Measurements from ENCODE around the gene EGFL7.
"Not testable (repeated sequence)": the region's sequence is repeated elsewhere in the genome, so short reads cannot be mapped to it uniquely, and the experiment has no call there.

The EGFL7 gene

DNA sequence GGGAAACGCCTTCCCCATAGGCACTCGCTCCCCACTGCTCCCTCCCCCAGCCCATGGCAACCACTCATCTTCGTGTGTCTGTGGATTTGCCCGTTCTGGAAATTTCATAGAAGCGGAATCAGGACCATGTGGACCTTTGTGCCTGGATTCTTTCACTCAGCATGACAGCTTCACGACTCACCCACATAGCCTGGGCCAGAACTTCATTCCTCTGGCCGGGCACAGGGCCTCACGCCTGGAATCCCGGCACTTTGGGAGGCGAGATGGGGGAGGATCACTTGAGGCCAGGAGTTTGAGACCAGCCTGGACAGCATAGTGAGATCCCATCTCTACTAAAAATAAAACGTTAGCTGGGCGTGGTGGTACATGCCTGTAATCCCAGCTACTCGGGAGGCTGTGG lies 37.6 kb downstream of the EGFL7 start:
- DNase-seq: peak; percentile 31

DNA sequence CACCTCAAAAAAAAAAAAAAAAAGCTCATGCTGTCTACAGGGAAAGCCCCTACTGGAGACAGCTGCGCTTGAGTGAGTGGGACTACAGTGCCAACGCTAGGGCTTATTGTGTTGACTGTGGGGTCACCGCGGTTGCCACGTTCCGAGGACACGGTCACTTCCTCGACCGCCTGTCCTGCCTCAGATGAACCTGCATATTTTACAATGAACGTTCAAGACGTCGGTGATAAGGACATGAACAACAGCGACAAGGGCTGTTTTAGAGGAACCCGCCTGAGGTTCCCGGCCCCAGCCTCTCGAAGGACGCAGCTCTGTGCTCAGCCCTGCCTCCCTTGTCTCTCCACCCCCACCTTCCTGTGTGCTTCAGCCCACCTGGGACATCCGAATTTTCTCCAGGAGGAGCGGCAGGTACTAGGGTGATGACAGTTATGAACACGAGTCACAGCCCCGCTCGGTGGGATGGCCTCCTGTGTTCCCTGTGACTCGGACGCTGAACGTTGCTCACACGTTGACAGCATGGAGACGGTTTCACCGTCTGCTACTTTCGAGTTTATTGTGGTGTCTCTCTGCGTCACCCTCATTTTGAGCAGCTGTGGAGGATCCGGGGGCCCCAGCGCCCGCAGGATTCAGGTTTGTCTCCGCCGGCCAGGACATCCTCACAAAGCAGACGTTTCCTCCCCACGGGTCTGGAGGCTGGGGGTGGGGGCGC lies 38.4 kb downstream of the EGFL7 start:
- DNase-seq: no peak

DNA sequence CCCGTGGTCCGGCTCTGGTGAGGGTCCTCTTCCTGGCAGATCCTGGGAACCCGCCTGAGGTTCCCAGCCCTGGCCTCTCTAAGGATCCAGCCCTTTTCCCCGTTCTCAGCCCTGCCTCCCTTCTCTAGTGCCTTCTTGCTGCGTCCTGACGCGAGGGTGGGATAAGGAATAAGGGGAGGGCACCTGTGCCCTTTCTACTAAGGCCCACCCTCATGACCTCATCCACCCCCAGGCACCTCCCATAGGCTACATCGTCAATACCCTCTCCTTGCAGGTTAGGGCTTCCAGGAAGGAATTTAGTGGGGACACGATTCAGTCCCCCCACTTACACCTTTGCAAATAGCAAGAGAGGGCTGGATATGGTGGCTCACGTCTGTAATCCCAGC lies 38.9 kb downstream of the EGFL7 start:
- no peak for DNase-seq

DNA sequence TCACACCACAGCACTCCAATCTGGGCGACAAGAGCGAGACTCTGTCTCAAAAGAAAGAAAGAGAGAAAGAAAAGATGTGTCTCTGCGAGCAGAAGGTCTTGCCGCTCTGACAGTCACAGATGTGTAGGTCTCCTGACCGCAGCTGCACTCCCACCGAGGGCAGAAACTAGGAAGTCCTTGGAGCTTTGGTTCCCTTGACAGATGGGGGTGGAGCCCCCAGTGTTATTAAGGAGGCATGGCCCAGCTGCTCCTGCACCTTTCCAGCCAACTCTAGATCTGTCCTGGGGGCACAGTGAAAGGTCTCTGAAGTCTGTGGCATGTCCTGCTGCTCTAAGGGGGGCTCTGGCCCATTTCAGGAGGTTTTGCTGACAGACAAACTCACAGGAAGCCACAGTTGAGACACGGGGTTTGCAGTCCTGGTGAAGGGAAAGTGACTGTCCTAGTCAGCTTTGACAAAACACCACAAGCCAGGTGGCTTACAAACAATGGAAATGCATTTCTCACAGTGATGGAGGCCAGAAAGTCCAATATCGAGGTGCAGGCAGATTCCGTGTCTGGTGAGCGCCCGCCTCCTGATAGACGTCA lies 40.7 kb downstream of the EGFL7 start:
- DNase-seq: no peak

DNA sequence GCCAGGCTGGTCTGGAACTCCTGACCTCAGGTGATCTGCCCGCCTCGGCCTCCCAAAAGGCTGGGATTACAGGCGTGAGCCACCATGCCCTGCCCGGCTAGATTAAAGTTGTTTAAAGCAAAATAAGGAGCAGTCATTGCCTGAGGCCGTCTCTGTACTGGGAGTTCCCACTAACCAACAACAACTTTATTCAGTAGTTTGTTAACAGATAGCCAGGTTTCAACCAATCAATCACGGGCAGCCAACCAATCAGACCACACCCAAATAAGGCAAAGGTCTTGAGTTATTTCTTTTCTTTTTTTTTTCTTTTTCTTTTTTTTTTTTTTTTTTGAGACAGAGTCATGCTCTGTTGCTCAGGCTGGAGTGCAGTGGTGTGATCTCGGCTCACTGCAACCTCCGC lies 42.0 kb downstream of the EGFL7 start:
- DNase-seq: not testable (repeated sequence)

DNA sequence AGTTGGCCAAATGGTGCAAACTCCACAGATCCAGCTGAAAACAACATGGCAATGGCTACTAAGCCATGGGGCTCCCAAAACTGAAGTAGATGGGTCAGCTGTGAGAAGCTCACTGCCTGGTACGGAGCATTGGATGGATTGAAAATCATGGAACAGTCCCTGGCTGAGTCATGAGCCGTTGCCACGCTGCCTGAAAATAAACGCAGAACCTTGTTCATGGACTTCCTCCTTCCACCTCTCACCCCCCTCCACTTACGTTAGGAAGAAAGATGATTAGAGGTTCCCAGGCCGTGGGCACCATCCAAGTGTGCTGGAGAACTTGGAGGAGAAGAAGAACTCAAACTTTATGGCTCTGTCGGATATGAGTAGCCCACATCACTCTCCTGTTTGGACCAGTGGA lies 42.8 kb downstream of the EGFL7 start:
- no peak for DNase-seq

DNA sequence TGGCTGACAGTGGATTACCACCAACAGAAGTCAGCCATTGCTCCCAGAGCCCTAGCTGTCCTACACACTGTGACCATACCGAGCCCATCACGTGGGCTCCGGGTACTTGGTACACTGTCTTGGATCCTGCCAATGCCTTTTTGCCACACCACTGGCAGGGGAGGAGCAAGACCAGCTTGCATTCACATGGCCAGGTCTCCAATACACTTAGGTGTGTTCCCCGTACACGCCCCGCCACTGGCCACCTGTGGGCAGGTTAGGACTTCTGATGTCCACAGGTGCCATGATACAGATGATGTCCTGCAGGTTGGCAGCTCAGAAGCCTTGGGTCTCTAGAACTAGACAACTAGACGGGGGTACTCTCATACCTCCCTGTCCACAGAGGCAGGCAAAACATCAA lies 44.3 kb downstream of the EGFL7 start:
- DNase-seq: no peak

DNA sequence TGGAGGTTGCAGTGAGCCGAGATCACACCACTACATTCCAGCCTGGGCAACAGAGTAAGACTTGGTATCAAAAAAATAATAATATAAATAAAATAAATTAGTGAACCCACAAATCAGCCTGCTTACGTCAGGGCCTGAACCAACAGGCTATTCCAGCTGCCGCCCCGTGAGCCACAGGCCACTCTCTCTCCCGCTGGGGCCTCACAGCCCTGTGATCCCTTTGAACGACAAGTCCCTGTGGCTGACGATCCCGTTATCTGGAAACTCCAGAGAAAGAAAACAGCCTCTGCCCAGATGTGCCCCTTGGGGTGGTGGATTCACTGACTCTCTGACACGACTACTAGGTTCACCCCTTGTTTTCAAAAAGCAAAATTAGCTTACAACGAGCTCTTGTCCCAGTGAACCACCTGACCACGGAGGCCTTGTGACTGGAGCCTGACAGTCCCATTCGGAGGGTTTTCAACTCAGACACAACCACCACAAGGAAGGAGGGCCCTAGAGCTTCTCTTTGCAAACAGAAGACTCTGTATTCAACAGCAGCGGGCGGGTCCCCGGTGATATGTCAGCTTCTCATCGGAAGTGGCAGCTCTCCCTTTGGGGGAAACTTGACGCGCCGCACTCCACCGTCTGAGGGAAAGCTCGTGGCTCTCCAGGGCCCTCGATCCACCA lies 45.3 kb downstream of the EGFL7 start:
- DNase-seq: no peak

DNA sequence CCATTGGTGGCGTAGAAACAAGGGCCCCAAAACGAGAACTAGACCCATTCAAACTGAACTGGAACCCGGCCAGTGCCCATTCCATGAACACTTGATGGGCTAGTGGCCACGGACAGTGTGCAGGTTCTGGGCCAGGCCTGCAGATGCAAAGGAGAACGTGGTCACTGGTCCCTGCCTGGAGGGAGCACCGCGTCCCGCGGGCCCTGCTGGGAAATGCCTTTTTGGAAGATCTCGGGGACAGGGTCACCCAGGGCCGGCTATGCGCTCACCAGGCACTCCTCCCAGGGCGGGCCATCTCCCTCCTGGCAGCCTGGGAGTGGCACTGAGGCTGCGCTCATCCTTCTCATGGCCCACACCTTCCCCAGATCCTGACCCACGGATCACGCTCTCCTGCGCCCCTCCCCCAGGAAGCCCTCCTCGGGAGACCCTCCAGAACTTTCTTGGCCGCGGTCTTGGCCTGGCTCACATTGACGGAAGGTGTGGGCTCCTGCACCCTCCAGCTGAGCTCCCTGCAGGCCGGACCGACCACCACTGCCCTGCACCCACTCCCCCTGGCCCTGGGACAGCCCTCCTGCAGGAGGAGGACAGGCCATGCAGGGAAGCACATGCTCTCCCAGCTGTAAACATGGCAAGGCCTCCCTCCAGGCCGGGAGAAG lies 46.9 kb downstream of the EGFL7 start:
- DNase-seq: no peak

DNA sequence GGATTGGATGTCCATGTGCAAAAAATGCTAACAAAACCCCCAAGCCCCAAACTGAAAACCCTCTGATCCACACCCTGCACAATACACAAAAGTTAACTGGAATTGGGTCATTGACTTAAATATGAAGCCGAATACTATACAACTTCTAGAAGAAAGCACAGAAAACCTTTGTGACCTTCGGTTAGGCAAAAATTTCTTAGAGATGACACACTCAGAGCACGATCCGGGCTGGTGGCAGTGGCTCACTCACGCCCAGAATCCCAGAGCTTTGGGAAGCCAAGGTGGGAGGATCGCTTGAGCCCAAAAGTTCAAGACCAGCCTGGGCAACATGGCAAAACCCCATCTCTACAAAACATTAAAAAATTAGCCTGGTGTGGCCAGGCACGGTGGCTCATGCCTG lies 47.8 kb downstream of the EGFL7 start:
- DNase-seq: no peak

DNA sequence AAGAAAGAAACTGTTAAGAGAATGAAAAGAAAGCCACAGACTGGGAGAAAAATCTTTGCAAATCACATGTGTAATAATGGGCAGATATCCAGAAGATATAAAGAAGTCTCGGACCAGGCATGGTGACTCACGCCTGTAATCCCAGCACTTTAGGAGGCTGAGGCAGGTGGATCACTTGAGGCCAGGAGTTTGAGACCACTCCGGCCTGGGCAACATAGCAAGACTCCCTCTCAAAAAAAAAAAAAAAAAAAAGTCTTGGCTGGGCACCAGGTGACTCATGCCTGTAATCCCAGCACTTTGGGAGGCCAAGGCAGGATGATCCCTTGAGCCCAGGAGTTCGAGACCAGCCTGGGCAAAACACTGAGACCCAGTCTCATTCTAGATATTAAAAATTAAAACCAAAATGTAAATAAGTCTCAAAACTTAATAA lies 48.5 kb downstream of the EGFL7 start:
- DNase-seq: peak; percentile 53

DNA sequence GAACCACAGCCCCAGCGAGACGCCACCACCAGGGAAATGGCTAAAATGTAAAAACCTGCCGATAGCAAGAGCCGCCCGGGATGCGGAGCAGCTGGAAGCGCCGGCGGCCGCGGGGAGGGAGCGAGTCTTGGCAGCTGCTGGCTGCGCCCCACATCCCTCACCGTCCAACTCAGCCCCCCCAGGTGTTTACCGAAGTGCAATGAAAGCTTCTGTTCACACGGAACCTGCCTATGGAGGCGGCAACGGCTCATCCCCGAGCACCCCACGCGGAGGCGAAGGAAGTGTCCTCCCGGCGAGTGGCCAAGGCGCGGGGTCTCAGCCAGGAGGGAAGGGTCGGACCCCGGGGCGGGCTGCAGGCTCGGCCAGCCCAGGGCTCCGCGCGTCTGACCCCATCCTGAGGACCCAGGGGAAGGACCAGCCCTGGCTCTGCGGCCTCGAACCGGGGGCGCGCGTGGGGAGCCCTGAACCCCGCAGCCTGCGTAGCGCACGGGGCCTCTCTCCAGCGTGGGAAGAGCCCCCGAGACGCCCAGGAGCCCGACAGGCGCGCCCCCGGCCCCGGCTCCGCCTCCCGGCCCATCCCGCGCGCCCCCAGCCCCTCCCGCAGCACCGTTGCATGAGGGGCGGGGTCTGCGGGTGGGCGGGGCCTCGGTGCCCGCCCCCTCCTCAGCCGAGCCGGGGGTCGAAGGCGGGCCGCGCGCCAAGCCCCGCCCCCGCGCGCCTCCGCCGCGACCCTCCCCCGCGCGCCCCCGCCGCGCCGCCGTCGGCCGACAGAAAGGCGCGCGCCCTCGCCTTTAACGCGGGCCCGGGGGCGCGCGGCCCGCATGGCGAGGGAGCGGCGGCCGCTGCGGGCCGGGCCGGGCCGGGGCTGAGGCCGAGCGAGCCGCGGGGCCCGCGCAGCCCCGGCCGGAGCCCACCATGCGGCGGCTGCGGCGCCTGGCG lies 49.3 kb downstream of the EGFL7 start, which contains the start of gene DIPK1B:
DIPK1B (plus strand) TSS at position 822 of the 939 bp plus-strand sequence; CDS start at position 916, 94 bp downstream.
- DNase-seq: no peak

DNA sequence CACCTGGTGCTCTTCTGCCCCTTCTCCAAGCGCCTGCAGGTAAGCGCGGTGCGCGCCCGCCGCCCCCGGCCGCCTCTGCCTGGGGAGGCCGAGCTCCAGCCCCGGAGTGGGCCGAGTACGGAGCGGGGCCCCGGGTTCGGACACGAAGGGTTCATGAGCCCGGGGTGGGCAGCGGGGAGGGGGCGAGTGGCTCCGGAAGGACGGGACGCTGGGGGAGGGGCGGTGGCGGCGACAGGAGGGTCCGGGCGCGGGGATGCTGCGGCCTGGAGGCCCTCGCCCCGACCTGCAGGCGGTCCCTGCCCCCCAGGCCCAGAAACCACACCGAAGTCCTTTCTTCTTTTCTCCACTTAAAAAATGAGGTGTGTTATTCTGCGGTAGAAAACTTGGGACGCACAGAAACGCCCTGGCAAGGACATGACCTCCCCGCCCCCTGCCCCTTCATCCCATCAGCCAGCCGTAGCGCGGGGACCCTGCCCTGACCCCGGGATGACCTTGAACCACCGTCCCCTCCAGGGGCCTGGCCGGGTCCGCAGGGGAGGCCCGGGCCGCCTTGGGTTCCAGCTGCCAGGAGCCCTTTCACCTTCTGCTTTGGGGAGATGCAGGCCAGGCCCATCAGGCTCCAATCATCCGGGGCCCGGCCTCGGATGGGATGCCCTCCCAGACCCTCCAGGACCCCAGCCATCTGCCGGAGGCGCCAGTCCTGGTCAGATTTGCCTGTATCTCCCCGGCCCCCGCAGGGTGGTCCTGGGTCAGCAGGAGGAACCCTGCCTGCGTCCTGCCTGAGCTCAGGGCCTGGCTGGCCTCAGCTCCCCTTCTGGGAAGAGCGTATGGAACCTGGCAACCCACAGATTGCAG lies 50.2 kb downstream of the EGFL7 start:
- no peak for DNase-seq

DNA sequence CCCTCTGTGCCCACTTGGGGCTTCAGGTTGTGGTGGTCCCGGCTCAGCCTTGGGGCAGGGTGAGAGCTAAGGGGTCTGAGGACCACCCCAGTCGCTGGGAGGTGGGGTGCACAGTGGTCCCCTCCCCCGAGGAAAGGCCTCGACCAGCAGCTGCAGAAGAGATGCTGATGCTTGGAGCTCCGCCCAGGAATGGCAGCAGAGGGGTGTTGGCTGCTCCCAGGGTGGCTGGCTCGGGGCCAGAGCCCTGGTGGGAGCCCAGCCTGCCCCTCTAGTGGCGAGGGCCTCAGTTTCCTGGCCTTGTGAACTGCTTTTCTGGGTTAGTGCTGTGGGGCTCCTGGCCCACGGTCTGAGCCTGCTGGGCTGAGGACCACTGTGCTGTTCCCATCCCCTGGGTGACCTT lies 50.8 kb downstream of the EGFL7 start:
- DNase-seq: no peak

DNA sequence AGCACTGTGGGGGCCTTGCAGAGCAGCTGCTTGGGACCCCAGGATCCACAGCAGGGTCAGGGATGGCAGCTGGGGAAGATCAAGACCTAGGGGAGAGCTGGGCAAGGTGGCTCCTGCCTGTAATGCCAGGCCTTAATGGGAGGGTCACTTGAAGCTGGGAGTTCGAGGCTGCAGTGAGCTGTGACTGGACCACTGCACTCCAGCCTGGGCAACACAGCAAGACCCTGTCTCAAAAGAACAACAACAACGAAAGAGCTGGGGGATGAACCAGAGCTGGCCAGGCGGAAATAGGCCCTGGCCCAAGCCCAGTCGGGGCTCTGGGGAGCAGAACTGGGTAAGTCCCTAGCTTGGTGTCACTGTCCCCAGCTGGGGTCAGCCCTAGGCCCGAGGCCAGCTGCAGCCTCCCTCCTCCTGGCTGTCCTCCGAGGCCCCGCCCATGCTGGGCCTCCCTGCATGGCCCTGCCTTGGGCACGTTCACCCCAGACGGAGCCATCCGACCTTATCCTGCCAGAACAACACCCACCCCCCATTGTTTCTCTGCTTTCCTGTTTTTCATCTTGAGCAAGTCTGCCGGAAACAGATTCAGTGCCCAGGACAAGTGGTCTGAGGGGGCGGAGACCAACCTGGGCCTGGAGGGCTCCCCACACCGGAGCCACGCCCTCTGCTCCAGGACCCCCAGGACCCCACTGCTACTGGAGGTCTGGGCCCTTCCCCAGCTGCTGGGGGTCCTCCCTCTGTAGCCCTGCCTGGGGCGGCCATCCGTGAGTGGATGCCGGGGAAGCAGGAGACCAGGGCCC lies 51.6 kb downstream of the EGFL7 start:
- DNase-seq: no peak

DNA sequence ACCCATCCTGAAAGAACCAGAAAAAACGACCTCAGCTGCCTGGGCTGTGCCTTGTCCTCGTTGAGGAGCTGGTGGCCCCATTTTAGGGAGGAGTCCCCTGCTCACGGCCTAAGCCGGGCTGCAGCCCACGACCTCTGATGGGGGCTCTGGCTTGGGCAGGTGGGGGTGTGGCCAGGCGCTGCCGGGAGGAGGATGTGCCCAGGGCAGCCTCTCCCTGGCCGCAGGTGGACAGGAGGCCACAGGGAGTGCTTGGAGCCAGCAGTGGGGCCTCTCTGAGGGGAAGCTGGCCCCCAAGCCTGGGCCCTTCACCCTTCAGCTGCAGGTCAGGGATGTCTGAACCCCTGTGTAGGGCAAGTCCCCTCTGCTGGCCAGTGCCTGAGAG lies 52.2 kb downstream of the EGFL7 start:
- DNase-seq: no peak

DNA sequence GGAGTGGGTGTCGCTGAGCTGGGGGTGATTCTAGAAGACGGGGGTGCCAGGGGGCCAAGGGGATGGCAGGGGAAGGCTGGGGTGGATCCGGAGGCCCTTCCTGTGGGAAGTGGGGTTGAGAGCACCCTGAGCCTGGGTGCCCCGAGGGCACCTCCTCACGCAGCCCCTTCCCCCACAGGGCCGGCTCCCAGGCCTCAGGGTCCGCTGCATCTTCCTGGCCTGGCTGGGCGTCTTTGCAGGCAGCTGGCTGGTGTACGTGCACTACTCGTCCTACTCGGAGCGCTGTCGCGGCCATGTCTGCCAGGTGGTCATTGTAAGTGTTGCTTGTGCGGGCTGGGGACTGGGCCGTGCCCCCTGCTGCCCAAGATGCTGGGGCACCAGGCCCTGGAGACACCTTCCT lies 54.7 kb downstream of the EGFL7 start:
- no peak for DNase-seq

DNA sequence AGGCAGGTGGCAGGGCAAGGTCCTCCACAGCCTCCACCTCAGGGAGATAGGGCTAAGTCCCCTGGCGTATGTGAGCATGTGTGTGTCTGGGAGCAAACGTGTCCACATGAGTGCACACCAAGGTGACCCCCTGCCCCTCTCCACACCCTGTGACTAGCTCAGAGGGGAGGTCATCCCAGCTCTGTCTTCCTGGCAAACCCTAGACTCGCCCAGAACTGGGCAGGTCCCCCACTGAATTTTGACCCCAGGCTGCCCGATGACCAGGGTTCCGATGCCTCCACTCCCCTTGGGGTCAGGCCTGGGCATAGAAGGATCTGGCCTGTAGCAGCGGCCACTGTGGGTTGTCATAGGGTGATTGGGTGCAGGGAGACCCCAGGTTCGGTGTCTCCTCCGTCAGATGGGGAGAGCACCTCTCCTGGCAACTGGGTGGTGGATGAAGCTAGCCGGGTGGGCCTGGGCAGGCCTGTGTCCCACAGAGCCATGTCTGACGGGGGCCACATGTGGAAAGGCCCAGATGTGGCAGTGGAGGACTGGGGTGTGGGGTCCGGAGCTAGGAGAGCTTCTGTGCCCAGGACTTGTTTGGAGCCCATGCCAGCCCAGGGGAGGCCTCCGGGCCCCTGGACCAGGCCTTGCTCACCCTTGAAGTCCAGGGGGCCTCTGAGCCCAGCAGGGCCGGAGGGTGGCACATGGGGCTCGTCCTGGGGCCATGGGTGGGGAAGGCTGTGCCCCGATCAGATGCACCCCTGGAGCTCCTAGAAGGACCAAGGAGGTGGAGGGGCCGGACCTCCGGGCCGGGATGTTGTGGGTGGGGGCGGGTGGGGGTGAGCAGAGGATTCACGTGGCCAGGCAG lies 55.9 kb downstream of the EGFL7 start:
- no peak for DNase-seq

DNA sequence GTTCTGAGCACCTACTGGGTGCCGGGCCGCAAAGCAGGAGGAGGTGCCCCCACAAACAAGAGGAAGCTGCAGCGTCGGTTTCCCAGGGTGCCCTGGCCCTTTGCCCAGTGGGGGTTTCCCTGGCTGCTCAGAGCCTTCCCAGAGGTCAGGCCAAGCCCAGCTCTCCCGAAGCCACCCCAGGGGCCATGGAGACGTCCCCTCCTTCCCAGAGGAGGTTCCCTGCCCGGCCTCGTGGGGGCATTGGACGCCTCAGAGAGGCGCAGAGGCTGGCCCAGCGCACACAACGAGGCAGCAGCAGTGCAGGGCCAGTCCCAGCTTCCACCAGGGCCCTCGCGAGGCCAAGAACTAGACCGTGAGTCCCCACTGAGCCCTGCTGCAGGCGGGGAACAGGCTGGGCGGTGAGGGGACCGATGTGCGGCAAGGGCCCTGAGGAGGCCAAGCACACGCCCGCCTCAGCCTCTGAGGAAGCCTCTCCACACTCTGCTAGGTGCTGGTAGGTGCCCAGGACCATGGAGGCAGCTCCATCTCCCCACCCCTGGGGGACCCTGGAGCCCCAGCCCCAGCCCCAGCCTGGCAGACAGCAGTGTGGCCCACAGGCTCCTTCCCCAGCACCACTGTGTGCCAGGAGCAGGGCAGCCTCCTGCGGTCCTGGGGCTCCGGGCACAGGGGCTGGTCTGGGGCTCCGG lies 56.6 kb downstream of the EGFL7 start:
- no peak for DNase-seq

All from fibroblast of skin of abdomen (primary cell).